NCI-H2081 (cell line): ENCODE results near the gene C2CD2.

Experiments
- DNase-seq, 2 experiments: peaks; one replicate each; lab custom pipeline; 2025; lab: John Stamatoyannopoulos, UW

The C2CD2 gene

DNA sequence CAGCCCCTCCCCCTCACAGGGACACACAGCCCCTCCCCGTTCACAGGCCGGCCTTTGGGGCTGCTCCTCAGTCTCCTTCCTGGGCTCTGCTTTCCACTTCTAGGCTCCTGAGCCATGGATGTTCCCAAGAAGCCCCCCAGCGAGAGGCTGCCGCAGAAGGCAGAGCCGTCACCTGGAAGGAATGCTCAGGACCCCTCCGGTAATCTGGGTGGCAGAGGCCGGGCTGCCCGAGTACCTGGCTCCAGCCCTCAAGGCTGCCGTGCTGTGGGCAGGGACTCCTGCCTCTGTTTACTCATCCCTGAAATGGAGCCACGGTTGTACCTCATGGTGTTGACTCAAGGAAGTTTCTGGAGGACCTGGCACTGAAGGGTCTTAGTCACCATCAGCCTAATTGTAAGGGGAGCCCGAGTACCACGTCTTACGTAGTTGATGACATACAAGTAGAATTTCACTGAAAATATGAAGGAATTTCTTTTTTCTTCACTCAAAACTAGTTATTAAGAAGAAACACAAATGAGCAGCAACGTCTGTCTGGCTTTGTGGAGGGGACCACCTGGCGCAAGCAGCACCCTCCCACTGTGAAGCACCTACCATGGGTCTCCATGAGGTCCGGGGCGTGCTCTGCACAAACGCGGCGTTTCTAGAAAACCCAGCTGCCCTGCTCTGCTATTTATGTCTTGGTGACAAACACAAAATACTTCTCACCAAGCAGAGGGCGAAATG, 108.3 kb downstream of the C2CD2 start:
- DNase-seq = no peak

DNA sequence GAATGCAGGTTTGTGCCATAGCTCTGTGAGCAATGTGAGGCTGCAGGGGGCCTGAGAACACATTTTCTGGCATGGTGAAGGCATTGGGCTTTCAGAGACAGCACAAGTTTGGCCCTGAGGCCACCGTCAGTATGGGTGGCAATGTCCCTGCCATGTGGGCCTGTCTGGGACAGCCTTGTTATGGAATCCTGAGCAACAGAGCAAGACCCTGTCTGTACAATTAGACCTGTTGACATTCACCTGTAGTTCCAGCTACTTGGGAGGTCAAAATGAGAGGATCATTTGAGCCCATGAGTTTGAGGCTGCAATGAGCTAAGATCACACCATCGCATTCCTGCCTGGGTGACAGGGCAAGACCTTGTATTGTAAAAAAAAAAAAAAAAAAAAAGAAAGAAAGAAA, 110.2 kb downstream of the C2CD2 start:
- no peak for DNase-seq

DNA sequence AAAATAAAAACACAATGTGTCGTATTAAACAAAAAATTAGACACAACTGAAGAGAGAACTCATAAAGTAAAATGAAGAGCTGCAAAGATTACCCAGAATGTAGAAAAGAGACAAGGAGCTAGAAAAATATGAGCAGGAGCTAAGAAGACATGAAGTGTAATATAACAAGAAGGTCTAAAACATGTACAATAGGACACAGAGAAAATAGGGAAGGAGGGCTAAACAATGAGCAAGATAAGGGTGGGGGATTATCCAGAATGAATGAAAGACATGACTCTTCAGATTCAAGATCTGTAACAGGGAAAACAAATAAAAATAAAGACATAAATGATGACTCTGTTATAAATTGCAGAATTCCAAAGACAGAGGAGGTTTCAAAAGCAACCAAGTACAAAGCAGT, 112.9 kb downstream of the C2CD2 start:
- no peak for DNase-seq

DNA sequence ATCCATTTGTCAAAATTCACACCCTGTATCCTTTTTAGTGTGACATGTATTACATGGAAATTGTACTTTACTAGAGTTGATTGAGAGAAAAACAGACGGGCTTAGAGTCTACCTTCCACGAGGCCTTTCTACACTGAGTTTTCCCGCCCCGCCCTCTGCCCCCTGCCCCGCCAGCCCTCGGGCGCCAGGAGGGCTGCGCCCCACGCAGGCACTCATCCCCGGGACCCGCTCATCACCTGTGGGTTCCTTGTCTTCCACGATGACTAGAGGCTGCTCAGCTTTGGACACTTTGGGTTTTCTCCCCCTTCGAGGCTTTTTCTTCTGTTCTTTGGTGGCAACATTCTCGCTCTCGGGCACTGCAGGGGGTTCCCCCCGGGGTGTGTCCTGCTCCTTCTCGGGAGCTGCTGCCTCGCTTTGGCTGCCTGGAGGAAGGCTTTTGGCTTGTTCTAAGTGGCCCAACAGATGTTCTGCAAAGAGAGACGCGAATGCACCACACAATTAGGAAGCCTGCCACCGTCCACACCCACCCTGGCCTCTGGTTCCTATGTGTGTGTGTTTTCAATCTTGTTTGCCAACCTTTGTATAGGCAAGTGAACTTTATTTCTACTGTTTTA, 114.3 kb downstream of the C2CD2 start:
- no peak for DNase-seq

DNA sequence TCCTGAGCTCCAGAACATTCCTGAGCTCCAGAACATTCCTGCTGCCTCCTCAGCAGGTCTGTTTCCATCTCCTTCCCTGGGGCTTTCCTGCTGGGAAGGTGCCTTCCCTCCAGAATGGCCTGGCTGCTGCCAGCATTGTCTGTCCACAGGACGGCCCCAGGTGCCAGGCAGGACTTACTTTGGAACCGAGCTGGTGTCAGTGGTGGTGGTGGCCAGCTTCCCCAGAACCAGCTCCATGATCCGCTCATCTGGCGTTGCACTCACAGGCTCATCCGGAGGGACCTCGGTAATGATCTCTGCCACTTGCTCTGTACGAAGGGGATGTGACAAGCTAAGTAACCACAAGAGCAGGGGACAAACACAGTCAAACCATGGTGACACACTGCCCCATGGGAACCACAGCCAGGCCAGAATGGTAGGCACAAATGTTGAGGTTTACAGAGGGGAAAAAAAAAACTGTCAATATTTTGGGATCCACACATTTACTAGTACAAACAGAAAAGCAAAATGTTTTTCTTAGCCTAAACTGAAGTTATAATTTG, 116.0 kb downstream of the C2CD2 start:
- no peak for DNase-seq

DNA sequence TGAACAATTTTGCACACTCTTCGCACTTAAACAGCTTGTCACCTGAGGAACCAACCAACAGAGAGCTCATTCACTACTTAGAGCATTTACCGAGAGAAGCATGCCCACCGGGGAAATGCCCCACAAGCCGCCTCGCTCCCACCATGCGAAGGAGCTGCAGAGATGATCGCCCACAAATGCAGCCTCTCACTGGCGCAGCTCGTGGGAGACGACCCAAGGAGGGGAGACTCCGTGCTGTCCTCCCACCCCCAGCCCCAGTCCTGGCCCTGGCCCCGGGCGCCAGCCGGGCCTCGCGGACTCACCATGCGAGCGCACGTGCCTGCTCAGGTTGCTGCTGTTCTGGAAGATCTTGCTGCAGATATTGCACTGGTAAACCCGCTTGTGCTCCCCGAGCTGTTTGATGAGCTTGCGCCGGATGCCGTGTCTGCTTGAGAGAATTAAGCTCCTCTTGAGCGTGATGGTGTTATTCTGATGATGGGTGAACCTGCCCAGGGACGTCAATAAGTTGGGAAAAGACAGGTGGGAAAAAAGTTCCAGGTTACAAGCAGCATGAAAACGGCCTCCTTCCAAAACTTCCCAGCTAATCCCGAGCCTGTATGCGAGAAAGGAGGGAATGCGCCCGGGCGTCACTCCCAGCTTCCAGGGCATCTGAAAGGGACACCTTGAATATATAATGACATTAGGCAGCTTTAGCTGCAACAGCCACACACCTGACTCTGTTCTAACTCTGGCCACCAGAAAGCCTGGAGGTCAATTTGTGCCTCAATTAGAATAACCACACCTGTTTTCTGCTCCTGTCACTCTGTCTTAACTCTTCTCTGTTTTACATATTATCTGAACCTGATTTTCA, 117.4 kb downstream of the C2CD2 start:
- DNase-seq = no peak

DNA sequence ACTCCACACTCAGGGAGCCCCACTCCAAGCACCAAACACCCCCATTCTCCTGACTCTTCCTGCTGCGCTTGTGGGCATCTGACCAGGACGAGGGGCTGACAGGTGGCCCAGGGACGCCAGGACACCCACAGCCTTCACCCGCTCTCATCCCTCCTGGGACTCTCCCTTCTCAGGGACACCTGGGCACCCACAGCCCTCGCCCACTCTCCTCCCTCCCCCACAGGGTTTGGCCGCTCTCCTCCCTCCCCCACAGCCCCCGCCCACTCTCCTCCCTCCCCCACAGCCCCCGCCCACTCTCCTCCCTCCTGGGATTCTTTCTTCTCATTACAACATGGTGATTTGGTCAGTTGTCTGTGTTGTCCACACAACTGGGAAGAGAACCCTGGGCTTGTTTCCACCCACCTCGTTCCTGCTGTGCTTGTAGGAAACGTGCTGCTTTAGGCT, 118.1 kb downstream of the C2CD2 start:
- no peak for DNase-seq
